GM12878 (cell line): ENCODE results near the gene OCA2. TPM values are rescaled to one million over a fixed set of nuclear protein-coding genes. Genes with fewer than 3 reads are reported as not detected.

Experiments
- ATAC-seq: fragments of 200-7000 bp; cut with Tn5 transposase; 3 replicates; pipeline ENCODE4 v1.9.1; 2020; ENCODE audit warnings: mild to moderate bottlenecking, moderate library complexity
- BruUV-seq: library from RNA; stranded (reverse); fragments of 400-500 nt; replicated peaks from 2 replicates; lab custom pipeline; 2021; lab: Mats Ljungman, UMichigan
- CTCF ChIA-PET: fragments of 300-600 bp; sonication (Branson Sonifier 250); formaldehyde crosslinking; extraction: SDS; loops from one replicate; lab custom pipeline; 2021; ENCODE audit warnings: inconsistent platforms; lab: Yijun Ruan, JAX
- POLR2A ChIA-PET: fragments of 350-600 bp; formaldehyde crosslinking; extraction: SDS; loops from one replicate; lab custom pipeline; 2021; ENCODE audit warnings: inconsistent platforms; lab: Charles Lee
- RAD21 ChIA-PET: fragments of 300-600 bp; sonication (Branson Sonifier 250); formaldehyde crosslinking; loops from one replicate; lab custom pipeline; 2023; ENCODE audit warnings: antibody characterized with exemption; ENCODE audit not compliant: unreplicated experiment; lab: Charles Lee
- SMC1A ChIA-PET: fragments of 300-600 bp; sonication (Branson Sonifier 250); formaldehyde crosslinking; loops from one replicate; lab custom pipeline; 2023; ENCODE audit not compliant: unreplicated experiment, uncharacterized antibody; lab: Charles Lee
- DNase-seq: peaks from one replicate; pipeline ENCODE4 v3.0.0-alpha.2; 2011; ENCODE audit warnings: low read depth, low spot score
- FAIRE-seq: peaks from 3 replicates; lab custom pipeline; 2011; peaks lifted over from hg19 to GRCh38; lab: Jason Lieb, UNC
- H2AFZ ChIP-seq: 2 replicates; pipeline ENCODE4 v1.6.0; 2011; ENCODE audit warnings: low read depth, low read length, control low read depth; ENCODE audit not compliant: control insufficient read depth
- H3K27ac ChIP-seq: 2 replicates; pipeline ENCODE4 v1.5.1; 2011; ENCODE audit warnings: control low read depth; ENCODE audit not compliant: control insufficient read depth, insufficient read depth
- H3K27me3 ChIP-seq, 2 experiments: replicated peaks in 1 of 2; 2 replicates each; pipeline versions ENCODE4 v1.6.0 to v1.6.1; 2011; ENCODE audit warnings: low read length in 1 of 2; ENCODE audit not compliant: control insufficient read depth in 2 of 2, insufficient read depth in 2 of 2
- H3K36me3 ChIP-seq, 2 experiments: 2 replicates each; pipeline ENCODE4 v1.5.1; 2011; ENCODE audit warnings: low read length in 1 of 2; ENCODE audit not compliant: control insufficient read depth in 2 of 2, insufficient read depth in 2 of 2
- H3K4me1 ChIP-seq: 2 replicates; pipeline ENCODE4 v1.6.1; 2011; ENCODE audit warnings: mild to moderate bottlenecking, low read length, moderate library complexity, mixed read lengths; ENCODE audit not compliant: control insufficient read depth, insufficient read depth
- H3K4me2 ChIP-seq: 2 replicates; pipeline ENCODE4 v1.6.0; 2011; ENCODE audit warnings: control low read depth; ENCODE audit not compliant: control insufficient read depth, insufficient read depth
- H3K4me3 ChIP-seq: fragments of 200-600 bp; sonication (generic); 2 replicates; pipeline ENCODE4 v1.5.1; 2016
- H3K79me2 ChIP-seq: 2 replicates; pipeline ENCODE4 v1.6.0; 2011; ENCODE audit warnings: low read length; ENCODE audit not compliant: control insufficient read depth, insufficient read depth
- H3K9ac ChIP-seq: 2 replicates; pipeline ENCODE4 v1.8.0; 2011; ENCODE audit warnings: low read length, control low read depth, mixed read lengths; ENCODE audit not compliant: control insufficient read depth, insufficient read depth
- H3K9me3 ChIP-seq: replicated peaks from 3 replicates; pipeline ENCODE4 v1.5.1; 2011; ENCODE audit warnings: mild to moderate bottlenecking, low read length; ENCODE audit not compliant: control insufficient read depth, insufficient read depth
- H4K20me1 ChIP-seq: 2 replicates; pipeline ENCODE4 v1.6.0; 2011; ENCODE audit not compliant: control insufficient read depth, insufficient read depth
- BACH1 ChIP-seq: fragments of 450-650 bp; IDR thresholded peaks from 2 replicates; pipeline ENCODE4 v1.6.1; 2017; ENCODE audit warnings: mild to moderate bottlenecking, borderline replicate concordance
- BRCA1 ChIP-seq: IDR thresholded peaks from 2 replicates; pipeline ENCODE4 v1.6.1; 2011; ENCODE audit warnings: low read depth, low read length, improper control_type of control experiment
- CHD2 ChIP-seq: IDR thresholded peaks from 2 replicates; pipeline ENCODE4 v1.6.1; 2011; ENCODE audit warnings: low read depth, low read length, improper control_type of control experiment, borderline replicate concordance
- HDAC2 ChIP-seq: fragments of 200-600 bp; sonication (generic); IDR thresholded peaks from 2 replicates; pipeline ENCODE4 v1.6.1; 2017
- PML ChIP-seq: IDR thresholded peaks from 2 replicates; pipeline ENCODE4 v1.6.1; 2012; ENCODE audit warnings: low read length, inconsistent platforms
- POLR2AphosphoS2 ChIP-seq: IDR thresholded peaks from 2 replicates; pipeline ENCODE4 v1.6.1; 2011; ENCODE audit warnings: low read depth, mild to moderate bottlenecking, low read length, improper control_type of control experiment, moderate library complexity
- RAD51 ChIP-seq: fragments of 450-650 bp; IDR thresholded peaks from 2 replicates; pipeline ENCODE4 v1.6.1; 2016; ENCODE audit warnings: moderate library complexity, mild to moderate bottlenecking, inconsistent platforms
- TARDBP ChIP-seq: IDR thresholded peaks from 2 replicates; pipeline ENCODE4 v1.6.1; 2016; ENCODE audit warnings: borderline replicate concordance
- WGBS: methylation state at CpG from one replicate; pipeline ENCODE4 v1.1.6; 2016; ENCODE audit warnings: low lambda C conversion rate; ENCODE audit not compliant: insufficient replicate concordance, insufficient coverage; ENCODE audit errors: missing lambda C conversion rate; 5-methylcytosine and 5-hydroxymethylcytosine counted together
- in situ Hi-C: fragments of 300-500 bp; cut with MboI; formaldehyde crosslinking; loops from 9 replicates; pipeline ENCODE4 v1.14.3; 2018; ENCODE audit warnings: mixed read lengths
- intact Hi-C: fragments of 100-400 bp; cut with micrococcal nuclease; formaldehyde crosslinking; loops from one replicate; pipeline ENCODE4 v1.14.2; 2022; ENCODE audit not compliant: unreplicated experiment
- polyA plus RNA-seq, 11 experiments: library from polyadenylated mRNA; depleted of rRNA in 4 of 11; unstranded in 6 of 11; stranded (reverse) in 5 of 11; fragments of >200 nt; fragmentation: Nextera tagmentation in 4 of 11; fragmentation: Illumina TruSeq in 1 of 11; extraction: Ambion mirVana in 4 of 11; extraction: Trizol in 1 of 11; gene quantifications; 1 replicate in 1 of 11; 2 replicates in 10 of 11; pipeline versions ENCODE4 v1.2.1 to v1.2.3, GENCODE V29; 2011 to 2016; ENCODE audit warnings: inconsistent platforms in 2 of 11, missing spikeins in 2 of 11, low read depth in 1 of 11
- total RNA-seq, 4 experiments: library from RNA; depleted of rRNA in 3 of 4; stranded (reverse); fragments of >200 nt in 3 of 4; fragmentation: Illumina TruSeq in 1 of 4; extraction: Trizol in 1 of 4; gene quantifications; 2 replicates each; pipeline versions ENCODE4 v1.2.1 to v1.2.3, GENCODE V29; 2013 to 2021
- TF ChIP-seq, protein P1 (sequence below): fragments of 450-650 bp; IDR thresholded peaks from 2 replicates; pipeline ENCODE4 v1.6.1; 2016; ENCODE audit warnings: mild to moderate bottlenecking, moderate library complexity, borderline replicate concordance
- TF ChIP-seq, protein P2 (sequence below): fragments of 450-650 bp; IDR thresholded peaks from 2 replicates; pipeline ENCODE4 v1.6.1; 2017; ENCODE audit warnings: borderline replicate concordance
- TF ChIP-seq, protein P3 (sequence below): fragments of 450-650 bp; formaldehyde crosslinking; IDR thresholded peaks from 2 replicates; pipeline ENCODE4 v1.4.0; 2020; ENCODE audit warnings: mild to moderate bottlenecking, moderate library complexity
- TF ChIP-seq, protein P4 (sequence below): fragments of 450-650 bp; IDR thresholded peaks from 2 replicates; pipeline ENCODE4 v1.6.1; 2017; ENCODE audit warnings: low read depth, mild to moderate bottlenecking, moderate library complexity

The OCA2 gene
- total and polyA plus RNA-seq, 10 of the 15 experiments (the other 5 are each of a cell fraction or from before 2014, with no cell fraction given), result 0.04 to 1.8 TPM; not detected in 8

DNA sequence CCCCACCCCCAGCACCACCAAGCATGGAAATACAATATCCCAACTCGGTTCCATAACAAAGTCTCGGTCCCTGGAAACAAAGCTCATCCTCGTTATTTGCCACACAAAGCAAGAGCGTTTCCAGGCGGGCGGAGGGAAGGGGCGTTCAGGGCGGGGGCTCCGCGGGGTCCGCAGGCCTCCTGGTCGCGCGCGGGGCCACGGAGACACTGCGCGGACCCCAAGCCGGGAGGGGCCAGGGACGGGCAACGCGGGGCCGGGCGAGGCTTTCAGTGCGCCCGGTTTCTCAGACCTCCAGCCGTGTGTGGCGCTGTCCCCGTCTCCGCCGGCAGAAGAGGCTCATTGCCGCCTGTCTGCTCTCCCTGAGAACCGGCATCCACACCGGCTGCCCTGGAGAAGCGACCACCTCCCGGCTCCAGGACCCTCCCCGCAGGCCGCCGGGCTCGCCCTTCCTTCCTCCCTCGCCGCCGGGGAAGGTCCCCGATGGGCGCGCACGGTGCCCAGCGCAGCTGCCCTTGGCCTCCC lies 329.0 kb downstream of the OCA2 start:
- 72% methylated on average over 43 of the region's 48 CpGs for WGBS
- BruUV-seq, result no TSS peak
- ChIA-PET RAD21 (no interaction called here), POLR2A (no interaction called here), CTCF (no interaction called here), SMC1A (no interaction called here)
- Histone ChIP-seq H3K27me3 (no peaks in the 10 kb centered on the region), H3K36me3 (no peaks in the 10 kb centered on the region), H3K4me1 (no peaks in the 10 kb centered on the region), H3K4me2 (no peak overlapping the region), H3K79me2 (no peaks in the 10 kb centered on the region), H3K27ac (no peak overlapping the region), H3K9me3 (no peaks in the 10 kb centered on the region; the same call in 2 of the 3 replicates), H4K20me1 (no peaks in the 10 kb centered on the region), H3K4me3 (no peak overlapping the region), H2AFZ (no peak overlapping the region), H3K9ac (no peak overlapping the region)
- ATAC-seq (no peak), FAIRE-seq (no peak), DNase-seq (no peak)
- in situ Hi-C loops, result no loop called here
- intact Hi-C loops, result no loop called here
- TF ChIP-seq, protein P1, sequence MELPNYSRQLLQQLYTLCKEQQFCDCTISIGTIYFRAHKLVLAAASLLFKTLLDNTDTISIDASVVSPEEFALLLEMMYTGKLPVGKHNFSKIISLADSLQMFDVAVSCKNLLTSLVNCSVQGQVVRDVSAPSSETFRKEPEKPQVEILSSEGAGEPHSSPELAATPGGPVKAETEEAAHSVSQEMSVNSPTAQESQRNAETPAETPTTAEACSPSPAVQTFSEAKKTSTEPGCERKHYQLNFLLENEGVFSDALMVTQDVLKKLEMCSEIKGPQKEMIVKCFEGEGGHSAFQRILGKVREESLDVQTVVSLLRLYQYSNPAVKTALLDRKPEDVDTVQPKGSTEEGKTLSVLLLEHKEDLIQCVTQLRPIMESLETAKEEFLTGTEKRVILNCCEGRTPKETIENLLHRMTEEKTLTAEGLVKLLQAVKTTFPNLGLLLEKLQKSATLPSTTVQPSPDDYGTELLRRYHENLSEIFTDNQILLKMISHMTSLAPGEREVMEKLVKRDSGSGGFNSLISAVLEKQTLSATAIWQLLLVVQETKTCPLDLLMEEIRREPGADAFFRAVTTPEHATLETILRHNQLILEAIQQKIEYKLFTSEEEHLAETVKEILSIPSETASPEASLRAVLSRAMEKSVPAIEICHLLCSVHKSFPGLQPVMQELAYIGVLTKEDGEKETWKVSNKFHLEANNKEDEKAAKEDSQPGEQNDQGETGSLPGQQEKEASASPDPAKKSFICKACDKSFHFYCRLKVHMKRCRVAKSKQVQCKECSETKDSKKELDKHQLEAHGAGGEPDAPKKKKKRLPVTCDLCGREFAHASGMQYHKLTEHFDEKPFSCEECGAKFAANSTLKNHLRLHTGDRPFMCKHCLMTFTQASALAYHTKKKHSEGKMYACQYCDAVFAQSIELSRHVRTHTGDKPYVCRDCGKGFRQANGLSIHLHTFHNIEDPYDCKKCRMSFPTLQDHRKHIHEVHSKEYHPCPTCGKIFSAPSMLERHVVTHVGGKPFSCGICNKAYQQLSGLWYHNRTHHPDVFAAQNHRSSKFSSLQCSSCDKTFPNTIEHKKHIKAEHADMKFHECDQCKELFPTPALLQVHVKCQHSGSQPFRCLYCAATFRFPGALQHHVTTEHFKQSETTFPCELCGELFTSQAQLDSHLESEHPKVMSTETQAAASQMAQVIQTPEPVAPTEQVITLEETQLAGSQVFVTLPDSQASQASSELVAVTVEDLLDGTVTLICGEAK, result no peak
- TF ChIP-seq, protein P2, sequence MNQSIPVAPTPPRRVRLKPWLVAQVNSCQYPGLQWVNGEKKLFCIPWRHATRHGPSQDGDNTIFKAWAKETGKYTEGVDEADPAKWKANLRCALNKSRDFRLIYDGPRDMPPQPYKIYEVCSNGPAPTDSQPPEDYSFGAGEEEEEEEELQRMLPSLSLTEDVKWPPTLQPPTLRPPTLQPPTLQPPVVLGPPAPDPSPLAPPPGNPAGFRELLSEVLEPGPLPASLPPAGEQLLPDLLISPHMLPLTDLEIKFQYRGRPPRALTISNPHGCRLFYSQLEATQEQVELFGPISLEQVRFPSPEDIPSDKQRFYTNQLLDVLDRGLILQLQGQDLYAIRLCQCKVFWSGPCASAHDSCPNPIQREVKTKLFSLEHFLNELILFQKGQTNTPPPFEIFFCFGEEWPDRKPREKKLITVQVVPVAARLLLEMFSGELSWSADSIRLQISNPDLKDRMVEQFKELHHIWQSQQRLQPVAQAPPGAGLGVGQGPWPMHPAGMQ, result no peak
- TF ChIP-seq RAD51, result no peak
- TF ChIP-seq HDAC2, result no peak
- TF ChIP-seq TARDBP, result no peak
- TF ChIP-seq, protein P3, sequence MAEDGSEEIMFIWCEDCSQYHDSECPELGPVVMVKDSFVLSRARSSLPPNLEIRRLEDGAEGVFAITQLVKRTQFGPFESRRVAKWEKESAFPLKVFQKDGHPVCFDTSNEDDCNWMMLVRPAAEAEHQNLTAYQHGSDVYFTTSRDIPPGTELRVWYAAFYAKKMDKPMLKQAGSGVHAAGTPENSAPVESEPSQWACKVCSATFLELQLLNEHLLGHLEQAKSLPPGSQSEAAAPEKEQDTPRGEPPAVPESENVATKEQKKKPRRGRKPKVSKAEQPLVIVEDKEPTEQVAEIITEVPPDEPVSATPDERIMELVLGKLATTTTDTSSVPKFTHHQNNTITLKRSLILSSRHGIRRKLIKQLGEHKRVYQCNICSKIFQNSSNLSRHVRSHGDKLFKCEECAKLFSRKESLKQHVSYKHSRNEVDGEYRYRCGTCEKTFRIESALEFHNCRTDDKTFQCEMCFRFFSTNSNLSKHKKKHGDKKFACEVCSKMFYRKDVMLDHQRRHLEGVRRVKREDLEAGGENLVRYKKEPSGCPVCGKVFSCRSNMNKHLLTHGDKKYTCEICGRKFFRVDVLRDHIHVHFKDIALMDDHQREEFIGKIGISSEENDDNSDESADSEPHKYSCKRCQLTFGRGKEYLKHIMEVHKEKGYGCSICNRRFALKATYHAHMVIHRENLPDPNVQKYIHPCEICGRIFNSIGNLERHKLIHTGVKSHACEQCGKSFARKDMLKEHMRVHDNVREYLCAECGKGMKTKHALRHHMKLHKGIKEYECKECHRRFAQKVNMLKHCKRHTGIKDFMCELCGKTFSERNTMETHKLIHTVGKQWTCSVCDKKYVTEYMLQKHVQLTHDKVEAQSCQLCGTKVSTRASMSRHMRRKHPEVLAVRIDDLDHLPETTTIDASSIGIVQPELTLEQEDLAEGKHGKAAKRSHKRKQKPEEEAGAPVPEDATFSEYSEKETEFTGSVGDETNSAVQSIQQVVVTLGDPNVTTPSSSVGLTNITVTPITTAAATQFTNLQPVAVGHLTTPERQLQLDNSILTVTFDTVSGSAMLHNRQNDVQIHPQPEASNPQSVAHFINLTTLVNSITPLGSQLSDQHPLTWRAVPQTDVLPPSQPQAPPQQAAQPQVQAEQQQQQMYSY (CRISPR knock-in tag), result no peak
- no peak for TF ChIP-seq PML
- TF ChIP-seq CHD2, result no peak
- TF ChIP-seq POLR2AphosphoS2, result no peak
- TF ChIP-seq, protein P4, sequence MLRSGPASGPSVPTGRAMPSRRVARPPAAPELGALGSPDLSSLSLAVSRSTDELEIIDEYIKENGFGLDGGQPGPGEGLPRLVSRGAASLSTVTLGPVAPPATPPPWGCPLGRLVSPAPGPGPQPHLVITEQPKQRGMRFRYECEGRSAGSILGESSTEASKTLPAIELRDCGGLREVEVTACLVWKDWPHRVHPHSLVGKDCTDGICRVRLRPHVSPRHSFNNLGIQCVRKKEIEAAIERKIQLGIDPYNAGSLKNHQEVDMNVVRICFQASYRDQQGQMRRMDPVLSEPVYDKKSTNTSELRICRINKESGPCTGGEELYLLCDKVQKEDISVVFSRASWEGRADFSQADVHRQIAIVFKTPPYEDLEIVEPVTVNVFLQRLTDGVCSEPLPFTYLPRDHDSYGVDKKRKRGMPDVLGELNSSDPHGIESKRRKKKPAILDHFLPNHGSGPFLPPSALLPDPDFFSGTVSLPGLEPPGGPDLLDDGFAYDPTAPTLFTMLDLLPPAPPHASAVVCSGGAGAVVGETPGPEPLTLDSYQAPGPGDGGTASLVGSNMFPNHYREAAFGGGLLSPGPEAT, result no peak
- TF ChIP-seq BACH1, result no peak
- TF ChIP-seq BRCA1, result no peak
